Lung microvascular endothelial cell (primary cell): ENCODE measurements around the gene ZNF691. TPM values are rescaled to one million over a fixed set of nuclear protein-coding genes. Genes with fewer than 3 reads are reported as not detected.

ENCODE experiments used
- total RNA-seq: library from RNA; depleted of rRNA; stranded (reverse); fragments of >200 nt; gene quantifications from 2 replicates; pipeline ENCODE4 v1.2.1, GENCODE V29; 2014

ZNF691 gene
- total RNA-seq, 1 donor from 2014 or later = 8.1 TPM

Other genes starting within 250 kb of the ZNF691 start
- gene PPIH, start 188.2 kb upstream of the ZNF691 start, total RNA-seq = 12.3 and 22.4 TPM in 2 replicates
- gene YBX1, start 164.2 kb upstream of the ZNF691 start, total RNA-seq = 453 and 456 TPM in 2 replicates
- not detected in 2 replicates for gene CLDN19, start 106.4 kb upstream of the ZNF691 start, total RNA-seq
- 68.0 and 69.8 TPM in 2 replicates for gene P3H1, start 79.6 kb upstream of the ZNF691 start, total RNA-seq
- 3.1 and 3.8 TPM in 2 replicates for gene C1orf50, start 79.4 kb upstream of the ZNF691 start, total RNA-seq
- gene TMEM269, start 61.6 kb upstream of the ZNF691 start, total RNA-seq = not detected in 2 replicates
- gene ERMAP, start 29.5 kb upstream of the ZNF691 start, total RNA-seq = 6.1 and 7.1 TPM in 2 replicates
- 18.7 and 20.0 TPM in 2 replicates for gene SVBP, start 29.2 kb upstream of the ZNF691 start, total RNA-seq
- gene SLC2A1, start 112.3 kb downstream of the ZNF691 start, total RNA-seq = 11.6 and 32.7 TPM in 2 replicates